Stimulated activated CD4-positive, alpha-beta T cell treated with anti-CD3 and anti-CD28 coated beads, Interleukin-4, amount 100 ng/mL, for 1 hour (primary cell): Measurements from ENCODE around the gene URB1.
"Not testable (repeated sequence)": the region's sequence is repeated elsewhere in the genome, so short reads cannot be mapped to it uniquely, and the experiment has no call there.

ENCODE experiments used
- DNase-seq: peaks from one replicate; pipeline ENCODE4 v3.0.0-alpha.2; 2020

The URB1 gene

DNA sequence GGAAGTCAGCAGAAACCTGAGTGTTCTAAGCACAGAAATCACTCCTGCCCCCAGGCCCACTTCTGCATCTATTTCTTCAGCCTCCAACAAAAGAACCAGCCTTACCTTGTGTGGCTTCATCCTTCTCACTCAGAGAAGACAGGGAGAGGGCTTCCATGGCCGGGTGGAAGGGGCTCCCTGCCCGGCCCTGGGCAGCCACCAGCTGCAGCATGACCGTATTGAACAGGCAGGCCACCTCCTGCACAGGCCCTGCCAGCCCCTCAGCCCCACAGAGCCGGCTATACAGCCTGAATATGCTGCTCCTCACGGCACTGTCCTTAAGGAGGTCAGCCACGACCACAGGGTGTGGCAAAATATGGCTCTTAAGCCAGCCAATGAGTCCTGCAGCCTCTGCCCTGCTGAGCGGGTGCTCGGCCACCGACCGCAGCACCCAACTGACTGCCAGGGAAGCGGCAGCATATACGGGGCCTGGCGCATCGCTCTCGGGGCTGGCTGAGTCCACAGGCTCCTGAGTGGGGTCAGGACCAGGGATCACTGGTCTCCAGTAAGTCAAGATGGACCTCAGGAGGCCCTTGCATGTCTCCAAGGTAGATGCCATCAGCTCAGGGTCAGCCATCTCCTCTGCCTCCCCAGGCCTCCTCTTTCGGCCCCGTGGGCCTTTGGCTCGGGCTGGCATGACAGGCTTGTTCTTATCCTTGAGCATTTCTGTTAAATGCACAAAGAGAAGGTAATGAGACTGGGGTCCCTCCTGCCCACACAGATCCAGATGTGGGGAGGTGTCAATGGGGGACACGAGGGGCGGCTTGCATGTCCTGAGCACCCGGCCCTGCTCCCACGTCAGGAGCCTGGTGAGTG lies 76.2 kb downstream of the URB1 start:
- no peak for DNase-seq

DNA sequence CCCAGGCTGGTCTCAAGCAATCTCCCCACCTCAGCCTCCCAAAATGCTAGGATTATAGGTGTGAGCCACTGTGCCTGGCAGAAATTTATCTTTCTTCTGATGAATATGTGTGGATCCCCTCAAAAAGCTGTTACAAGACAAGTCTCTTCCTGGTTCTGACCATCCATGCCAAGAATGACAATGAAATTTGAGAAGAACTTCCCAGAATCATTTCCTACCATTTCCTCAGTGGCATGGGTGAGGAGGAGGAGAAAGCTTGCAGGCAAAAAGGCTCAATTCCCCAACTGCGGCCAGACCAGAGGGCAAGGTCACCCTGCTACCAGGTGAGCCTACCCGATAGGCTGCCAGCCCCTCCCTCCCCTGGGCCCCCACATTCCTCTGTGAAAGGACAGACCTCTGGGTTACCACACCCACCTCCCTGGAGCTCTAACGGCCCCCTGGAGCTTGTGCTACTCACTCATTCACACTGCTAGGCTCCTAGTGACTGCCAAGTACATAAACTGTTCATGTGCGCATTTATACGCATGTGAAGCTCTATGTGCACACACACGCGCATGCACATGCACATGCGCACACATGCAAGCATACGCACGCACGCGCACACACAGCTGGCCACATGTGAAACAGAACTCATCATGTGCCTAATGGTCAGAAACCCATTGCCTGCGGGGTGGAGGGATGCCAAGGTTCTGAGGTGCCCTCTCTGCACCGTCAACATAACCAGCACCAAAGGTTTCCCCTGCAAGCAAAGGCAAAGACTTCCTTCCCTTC lies 77.1 kb downstream of the URB1 start:
- DNase-seq = no peak

DNA sequence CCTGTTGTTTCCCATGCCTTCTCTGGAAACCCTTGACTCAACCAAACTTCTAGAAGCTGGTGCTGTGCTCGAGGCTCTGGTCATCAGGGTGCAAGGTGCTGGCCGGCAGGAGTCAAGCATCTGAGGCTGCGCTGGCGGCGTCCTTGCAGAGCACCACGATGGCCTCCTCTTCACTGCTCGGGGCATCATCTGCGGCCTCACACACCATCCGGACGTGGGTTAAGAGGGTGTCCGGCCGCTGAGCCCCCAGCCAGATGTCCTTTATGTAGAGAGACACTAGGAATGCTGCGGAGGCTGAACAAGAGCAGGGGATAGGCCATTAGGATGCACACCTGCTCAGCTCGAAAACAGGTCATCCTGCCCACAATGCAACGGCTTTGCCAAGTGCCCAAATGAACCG lies 78.0 kb downstream of the URB1 start:
- no peak for DNase-seq

DNA sequence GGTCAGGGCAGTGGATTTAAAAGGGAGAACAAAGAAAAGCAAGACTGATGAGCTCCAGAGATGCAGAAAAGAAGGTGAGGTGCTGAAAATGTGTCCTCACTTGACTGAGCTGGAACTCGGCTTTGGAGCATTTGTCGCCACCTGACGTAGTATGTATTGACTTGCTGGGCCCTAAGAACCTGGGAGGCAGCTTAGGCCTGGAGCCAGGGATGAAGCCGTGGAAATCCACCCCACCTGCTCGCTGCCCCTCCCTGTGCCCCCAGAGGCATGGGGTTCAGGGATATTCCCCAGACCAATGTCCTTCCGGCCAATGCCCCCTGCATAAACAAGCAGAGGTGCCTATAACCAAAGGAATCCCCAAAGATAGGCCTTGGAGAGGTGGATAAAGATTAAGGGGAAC lies 79.8 kb downstream of the URB1 start:
- DNase-seq = no peak

DNA sequence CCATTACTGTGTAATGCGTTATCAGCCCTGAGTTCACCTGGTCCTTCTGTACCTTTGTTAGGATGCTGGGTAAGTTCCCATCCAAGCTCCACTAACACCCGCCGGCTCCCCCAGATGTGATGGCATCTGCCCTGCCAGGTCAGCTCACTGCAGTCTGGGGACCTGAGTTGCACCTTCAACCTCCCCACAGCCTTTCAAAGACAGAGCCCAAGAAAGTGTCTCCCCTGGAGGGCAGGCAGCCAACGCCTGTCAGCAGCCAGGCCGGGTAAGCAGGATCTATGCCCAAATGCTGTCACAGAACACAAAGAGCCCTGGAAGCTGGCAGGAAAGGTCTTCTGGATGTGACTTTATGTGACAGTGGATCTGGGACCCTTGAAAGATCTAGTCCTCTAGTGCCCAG lies 80.5 kb downstream of the URB1 start:
- DNase-seq = no peak

DNA sequence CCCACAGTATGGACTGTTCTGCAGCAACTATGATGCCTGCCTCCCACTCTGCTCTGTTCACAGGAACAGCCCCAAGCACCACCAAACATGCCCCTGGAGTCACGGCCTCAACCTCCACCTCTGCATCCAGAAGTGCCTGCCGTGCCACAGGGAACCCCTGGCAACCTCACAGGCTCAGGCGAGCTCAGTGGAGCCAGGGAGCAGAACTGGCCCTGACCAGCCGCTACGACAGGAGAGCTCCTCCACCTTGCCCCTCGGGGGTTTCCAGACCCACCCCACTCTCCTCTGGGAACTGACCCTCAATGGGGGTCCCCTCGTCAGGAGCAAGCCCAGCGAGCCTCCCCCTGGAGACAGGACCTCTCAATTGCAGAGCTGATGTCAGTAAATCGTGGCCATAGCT lies 81.2 kb downstream of the URB1 start:
- no peak for DNase-seq

DNA sequence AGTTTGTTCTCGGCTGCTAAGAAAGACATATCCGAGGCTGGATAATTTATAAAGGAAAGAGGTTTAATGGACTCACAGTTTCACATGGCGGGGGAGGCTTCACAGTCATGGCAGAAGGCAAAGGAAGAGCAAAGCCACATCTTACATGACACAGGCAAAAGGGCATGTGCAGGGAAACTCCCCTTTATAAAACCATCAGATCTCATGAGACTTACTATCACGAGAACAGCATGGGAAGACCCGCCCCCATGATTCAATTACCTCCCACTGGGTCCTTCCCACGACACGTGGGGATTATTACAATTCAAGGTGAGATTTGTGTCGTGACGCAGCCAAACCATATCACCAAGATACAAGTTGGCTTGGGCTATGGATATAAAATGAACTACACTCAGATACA lies 81.8 kb downstream of the URB1 start:
- DNase-seq = not testable (repeated sequence)

DNA sequence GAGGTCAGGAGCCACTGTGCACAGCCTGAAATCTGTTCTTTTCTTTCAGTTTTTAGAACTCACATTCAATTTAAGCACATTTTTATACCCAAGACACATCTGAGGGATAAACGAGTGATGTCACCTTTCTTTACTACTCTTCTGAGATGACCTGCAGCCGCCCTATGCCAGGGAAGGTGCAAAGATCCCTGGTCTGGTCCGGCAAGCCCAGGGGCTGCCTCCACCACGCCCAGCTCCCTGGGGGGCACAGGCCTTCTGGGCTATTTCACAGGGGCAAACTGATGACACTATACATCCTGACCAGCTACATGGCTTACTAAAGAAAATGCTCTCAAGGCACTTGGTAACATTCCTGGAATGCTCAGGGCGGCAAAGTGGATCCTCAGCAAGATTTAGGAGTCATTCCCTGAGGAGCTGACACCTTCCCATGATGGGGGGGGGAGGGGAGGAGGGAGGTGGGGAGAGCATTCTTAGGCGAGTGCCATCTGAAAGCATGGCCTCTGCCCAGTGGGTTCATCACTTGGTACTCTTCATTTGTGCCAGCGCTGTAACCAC lies 82.8 kb downstream of the URB1 start:
- DNase-seq = no peak

DNA sequence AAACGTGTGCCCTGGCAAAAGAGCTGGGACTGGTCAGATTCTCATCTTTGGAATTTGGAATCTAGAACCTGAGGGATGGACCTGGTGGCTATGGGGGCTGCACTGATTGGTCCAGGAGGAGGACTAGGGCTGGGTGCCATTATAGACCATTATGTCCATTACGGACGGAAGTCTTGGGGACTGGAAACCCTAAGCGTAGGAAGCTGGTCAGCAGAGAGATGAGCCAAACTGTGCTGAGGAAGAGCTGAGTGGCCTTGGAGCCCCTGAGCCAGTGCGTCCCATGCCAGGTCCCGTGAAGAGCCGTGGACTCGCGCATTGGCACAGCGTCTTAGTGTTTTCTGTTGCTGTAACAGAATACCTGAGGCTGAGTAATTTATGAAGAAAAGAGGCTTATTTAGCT lies 84.1 kb downstream of the URB1 start:
- DNase-seq = no peak

DNA sequence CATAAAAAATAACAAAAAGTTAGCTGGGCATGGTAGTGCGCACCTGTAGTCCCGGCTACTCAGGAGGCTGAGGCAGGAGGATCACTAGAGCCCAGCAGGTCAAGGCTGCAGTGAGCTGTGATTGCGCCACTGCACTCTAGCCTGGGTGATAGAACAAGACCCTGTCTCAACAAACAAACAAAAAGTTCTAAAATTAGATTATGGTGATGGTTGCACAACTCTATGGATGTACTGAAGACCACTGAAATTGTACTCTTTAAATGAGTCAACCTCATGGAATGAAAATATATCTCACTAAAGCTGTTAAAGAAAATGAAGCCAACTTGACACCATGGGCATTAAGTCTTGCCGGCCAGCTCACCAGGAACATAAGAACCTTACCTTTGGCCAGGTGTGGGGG lies 85.1 kb downstream of the URB1 start:
- no peak for DNase-seq

DNA sequence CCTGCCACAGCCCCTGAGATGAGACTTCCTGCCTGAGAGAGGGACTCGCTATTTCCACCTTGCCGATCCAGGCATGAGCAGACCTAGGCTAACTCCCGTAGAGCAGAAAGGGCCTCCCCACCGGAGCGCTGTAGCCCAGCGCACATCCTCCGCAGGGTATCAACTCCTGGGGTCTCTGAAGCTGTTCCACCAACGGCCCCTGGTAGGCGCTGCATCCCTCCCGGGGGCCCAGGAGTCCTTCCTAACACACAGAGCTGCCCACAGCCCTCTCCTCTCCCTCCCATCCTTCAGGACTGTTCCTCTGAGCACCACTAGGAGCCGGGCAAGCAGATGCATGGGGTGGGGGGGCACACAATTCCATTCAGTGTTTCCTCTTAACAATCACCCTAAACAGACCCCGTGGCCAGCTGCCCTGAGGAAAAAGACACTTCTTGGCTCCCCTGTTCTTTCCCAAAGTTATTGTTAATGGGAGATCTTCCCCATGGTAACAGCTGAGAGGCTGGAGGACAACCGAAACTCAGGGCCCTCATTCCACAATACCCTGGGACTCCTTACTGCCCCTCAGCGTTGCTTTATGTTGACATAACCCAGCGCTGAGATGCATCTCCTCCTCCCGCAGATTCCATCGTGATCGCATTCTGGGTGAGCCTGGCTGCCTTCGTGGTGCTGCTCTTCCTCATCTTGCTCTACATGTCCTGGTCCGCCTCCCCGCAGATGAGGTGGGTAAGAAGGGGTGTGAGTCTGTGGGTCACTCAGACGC lies 86.6 kb downstream of the URB1 start:
- DNase-seq = no peak

DNA sequence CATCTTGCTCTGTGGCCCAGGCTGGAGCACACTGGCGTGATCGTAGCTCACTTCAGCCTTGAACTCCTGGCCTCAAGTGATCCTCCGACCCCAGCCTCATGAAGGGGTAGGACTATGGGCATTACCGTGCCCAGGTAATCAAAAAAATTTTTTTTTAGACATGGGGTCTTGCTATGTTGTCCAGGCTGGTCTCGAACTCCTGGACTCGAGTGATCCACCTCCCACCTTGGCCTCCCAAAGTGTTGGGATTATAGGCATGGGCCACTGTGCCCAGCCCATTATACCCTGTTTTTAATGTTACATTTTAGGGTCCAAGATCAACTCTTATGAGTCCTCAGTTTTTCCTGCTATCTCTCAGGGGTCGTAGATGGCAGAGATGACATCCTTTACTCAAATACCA lies 87.8 kb downstream of the URB1 start:
- DNase-seq = no peak

DNA sequence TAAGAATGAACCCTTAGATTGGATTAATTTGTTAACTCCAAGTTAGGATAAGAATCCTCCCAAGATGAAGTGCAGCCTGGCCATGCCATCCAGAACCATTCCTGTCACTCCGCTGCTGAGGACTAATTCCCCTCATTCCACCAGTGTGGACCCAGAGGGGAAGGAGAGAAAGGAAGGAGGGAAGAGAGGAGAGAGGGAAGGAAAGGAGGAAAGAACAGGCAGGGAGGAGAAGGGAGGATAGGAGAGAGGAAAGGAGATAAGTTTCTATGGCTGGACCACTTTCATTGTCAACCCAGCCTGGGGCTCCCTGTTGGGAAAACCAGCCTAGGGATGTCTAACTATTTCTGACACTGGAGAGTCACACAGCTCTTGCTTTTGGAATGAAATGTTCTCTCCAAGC lies 89.4 kb downstream of the URB1 start:
- DNase-seq = no peak

DNA sequence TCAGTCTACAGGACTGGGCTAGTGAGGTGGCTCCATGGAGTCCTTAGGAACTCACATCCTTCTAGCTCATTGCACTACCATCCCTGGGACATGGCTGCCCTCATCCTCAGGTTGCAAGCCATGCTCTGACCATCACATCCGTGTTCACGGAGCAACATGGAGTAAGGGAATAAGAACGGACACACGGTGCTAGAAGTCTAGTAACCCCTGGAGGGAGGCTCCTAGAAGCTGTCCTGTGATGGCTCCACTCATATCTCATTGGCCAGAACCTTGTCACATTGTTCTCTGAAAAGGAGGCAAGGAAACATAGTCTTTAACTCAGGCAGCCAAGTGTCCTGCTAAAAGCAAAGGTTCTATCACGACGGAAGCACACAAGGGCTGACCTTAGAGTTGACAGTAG lies 90.3 kb downstream of the URB1 start:
- no peak for DNase-seq

DNA sequence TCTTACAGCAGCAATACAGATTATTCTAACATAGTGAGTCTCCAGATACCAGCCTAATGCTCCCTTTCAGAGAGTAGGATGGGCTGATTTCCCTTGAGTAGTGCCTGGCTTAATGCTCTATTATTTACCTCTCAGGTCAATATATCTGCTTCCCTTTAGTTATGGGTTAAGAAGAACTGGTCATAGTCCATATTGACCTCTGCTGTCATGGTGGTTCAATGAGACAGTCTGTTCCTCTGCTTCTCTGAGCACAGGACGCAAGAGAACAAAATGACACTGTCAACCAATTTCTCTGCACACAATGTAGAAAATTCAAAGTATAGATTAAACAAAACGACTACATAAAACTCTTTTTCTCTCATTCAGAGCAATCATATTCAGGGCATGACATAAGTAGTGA lies 91.2 kb downstream of the URB1 start:
- no peak for DNase-seq

DNA sequence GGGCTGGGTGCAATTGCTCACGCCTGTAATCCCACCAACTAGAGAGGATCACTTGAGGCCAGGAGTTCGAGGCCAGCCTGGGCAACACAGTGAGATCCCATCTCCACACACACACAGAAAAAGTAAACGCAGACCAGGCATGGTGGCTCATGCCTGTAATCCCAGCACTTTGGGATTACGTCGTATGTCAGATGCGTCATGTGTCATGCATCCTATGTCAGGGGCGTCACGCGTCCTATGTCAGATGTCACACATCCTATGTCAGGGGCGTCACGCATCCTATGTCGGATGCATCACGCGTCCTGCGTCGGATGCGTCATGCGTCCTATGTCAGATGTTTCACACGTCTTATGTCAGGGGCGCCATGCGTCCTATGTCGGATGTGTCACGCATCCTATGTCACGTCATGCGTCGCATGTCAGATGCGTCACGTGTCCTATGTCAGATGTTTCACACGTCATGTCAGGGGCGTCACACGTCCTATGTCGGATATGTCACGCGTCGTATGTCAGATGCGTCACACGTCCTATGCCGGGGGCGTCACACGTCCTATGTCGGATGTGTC lies 92.6 kb downstream of the URB1 start:
- DNase-seq = no peak

DNA sequence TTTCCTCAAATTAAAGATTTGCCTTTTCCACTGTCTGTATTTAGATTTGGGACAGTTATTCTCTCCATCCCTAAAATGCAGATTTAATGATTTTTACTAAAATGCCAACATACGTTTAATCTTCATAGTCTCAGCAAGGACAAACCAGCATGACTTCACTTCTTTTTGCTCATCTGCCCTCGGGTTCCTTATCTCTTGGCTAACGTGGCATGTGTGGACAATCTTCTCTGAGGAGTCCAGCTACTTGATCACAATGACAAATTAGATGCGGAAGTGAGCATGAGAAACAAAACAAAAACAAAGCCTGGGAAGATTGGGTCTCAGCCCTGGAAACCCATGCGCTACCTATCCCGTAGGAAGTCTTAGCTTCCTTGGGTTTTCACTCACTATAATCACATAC lies 93.1 kb downstream of the URB1 start:
- no peak for DNase-seq

DNA sequence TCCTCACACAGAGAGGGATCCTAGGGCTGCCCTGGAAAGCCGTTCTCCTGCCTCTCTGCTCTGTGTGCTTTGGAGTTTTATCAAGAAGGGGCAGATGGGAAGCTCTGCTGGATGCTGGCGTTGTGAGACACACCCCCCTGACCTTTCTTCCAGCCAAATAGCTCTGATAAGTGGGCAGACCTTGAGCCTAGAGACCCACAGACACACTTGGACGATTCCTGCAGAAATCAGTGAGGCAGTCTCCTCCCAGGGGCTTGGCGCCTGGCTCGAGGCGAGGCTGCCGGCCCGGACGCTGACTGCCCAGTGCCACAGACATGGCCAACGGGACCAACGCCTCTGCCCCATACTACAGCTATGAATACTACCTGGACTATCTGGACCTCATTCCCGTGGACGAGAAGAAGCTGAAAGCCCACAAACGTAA lies 94.1 kb downstream of the URB1 start, which contains the start of gene MRAP:
Gene MRAP (plus strand): TSS at position 198 of the 424 bp plus-strand sequence. CDS start 117 bp downstream, at position 315.
- no peak for DNase-seq

DNA sequence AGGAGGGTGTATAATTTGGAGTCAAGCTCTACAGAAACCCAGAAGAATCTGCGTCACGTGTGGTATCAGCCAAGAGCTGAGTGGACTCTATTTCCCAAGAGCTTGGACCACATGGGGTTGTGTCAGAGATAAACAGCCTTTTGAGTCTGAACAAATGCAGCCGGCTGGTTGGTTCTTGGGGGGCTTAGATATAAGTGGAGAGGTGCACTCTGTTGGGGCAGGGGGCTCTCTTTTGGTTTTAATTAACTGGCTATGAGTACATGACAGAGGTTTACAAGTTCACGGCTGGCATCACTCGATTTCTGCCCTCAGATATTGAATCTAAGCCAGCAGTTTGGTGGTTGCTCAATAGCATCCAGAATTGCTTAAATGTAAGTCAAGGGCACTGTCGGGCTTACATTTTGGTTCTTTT lies 94.7 kb downstream of the URB1 start:
- DNase-seq = no peak

DNA sequence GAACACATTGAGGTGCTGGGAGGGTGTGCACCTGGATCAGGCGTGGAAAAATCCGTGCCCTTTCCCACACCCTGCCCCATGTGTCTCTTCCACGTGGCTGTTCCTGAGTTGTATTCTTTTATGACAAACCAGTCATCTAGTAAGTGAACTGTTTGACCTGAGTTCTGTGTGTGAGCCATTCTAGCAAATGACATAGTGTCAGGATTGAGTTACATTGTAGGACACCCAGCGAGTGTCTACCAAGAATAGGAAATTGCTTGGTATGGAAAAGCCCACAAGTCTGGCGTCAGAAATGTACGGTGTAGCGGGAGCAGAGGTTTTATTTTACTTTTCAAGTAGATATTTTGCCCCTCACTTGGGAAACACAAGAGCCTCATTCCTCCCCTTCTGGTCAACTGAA lies 95.4 kb downstream of the URB1 start:
- no peak for DNase-seq

DNA sequence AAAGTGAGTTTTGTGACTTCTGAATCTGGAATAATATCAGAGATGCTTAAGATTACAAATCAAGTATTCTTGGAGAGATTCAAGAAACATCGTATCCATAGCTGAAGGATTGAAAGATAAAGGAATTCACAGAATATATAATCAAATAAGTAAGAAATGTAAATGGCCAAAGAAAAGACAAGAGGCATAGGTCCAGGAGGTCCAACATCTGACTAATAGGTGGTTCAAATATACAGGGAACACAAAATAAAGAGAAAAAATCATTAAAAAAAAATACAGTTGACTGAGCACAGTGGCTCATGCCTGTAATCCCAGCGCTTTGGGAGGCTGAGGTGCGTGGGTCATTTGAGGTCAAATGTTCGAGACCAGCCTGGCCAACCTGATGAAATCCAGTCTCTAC lies 107.3 kb downstream of the URB1 start:
- no peak for DNase-seq

DNA sequence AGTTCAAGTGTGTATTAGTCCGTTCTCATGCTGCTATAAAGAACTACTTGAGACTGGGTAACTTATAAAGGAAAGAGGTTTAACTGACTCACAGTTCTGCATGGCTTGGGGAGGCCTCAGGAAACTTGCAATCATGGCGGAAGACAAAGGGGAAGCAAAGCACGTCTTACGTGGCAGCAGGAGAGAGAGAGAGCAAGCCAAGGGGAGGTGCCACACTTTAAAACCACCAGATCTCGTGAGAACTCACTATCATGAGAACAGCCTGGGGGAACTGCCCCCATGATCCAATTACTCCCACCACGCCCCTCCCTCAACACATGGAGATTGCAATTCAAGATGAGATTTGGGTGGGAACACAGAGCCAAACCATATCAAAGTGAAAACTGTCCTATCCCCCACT lies 109.8 kb downstream of the URB1 start:
- DNase-seq = no peak

DNA sequence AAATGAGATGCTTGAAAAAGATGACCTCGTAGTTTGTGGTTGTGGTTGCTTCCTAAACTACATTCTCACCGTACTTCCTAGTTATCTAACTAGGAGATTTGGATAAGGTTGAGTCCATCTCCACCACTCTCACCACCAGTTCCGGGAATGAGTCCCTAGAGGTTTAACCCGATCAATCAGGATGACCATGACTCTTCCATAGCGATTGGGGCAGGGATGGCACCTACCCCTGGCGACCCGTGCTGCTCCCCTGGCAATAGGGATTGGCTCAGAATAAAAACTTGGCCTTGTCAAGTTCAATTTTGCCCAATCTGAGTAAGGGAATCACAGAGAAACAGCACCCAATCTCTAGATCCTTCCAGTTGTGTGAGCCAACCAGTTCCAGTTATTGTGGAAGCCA lies 111.3 kb downstream of the URB1 start:
- no peak for DNase-seq
